Trophoblast cell (in vitro differentiated cells and primary cell): ENCODE results near the gene THBS2.

Experiments
- DNase-seq, 2 donors: peaks; one replicate each; pipeline ENCODE4 v3.0.0-alpha.2; 2016
- H2AFZ ChIP-seq: 2 replicates; pipeline ENCODE4 v1.6.1; 2013; ENCODE audit warnings: low read length, moderate library complexity, mild to moderate bottlenecking; ENCODE audit not compliant: insufficient read depth, poor library complexity
- H2AK5ac ChIP-seq: 2 replicates; pipeline ENCODE4 v1.6.1; 2013; ENCODE audit warnings: mild to moderate bottlenecking, low read length
- H2BK120ac ChIP-seq: 2 replicates; pipeline ENCODE4 v1.6.1; 2013; ENCODE audit warnings: low read length, mild to moderate bottlenecking, moderate library complexity; ENCODE audit not compliant: insufficient read depth, poor library complexity
- H2BK12ac ChIP-seq: 2 replicates; pipeline ENCODE4 v1.6.1; 2013; ENCODE audit warnings: mild to moderate bottlenecking, low read length, moderate library complexity
- H2BK5ac ChIP-seq: 2 replicates; pipeline ENCODE4 v1.6.1; 2013; ENCODE audit warnings: low read length, low read depth, moderate library complexity, mild to moderate bottlenecking; ENCODE audit not compliant: poor library complexity
- H3K14ac ChIP-seq: 2 replicates; pipeline ENCODE4 v1.6.1; 2013; ENCODE audit warnings: mild to moderate bottlenecking, low read length
- H3K18ac ChIP-seq: 2 replicates; pipeline ENCODE4 v1.6.1; 2013; ENCODE audit warnings: mild to moderate bottlenecking, low read length
- H3K23ac ChIP-seq: 2 replicates; pipeline ENCODE4 v1.6.1; 2013; ENCODE audit warnings: low read length
- H3K27ac ChIP-seq: 2 replicates; pipeline ENCODE4 v1.5.1; 2013; ENCODE audit warnings: low read depth, mild to moderate bottlenecking, inconsistent platforms, low read length, moderate library complexity
- H3K27me3 ChIP-seq: 2 replicates; pipeline ENCODE4 v1.6.1; 2013; ENCODE audit warnings: inconsistent platforms, mild to moderate bottlenecking, low read length, moderate library complexity; ENCODE audit not compliant: insufficient read depth
- H3K36me3 ChIP-seq, 2 experiments: 1 replicate in 1 of 2; 2 replicates in 1 of 2; pipeline ENCODE4 v1.6.1; 2013; ENCODE audit warnings: low read length in 2 of 2, mild to moderate bottlenecking in 2 of 2, moderate library complexity in 1 of 2; ENCODE audit not compliant: insufficient read depth in 2 of 2, control insufficient read depth in 1 of 2
- H3K4ac ChIP-seq: 2 replicates; pipeline ENCODE4 v1.6.1; 2013; ENCODE audit warnings: low read depth, mild to moderate bottlenecking, low read length, moderate library complexity
- H3K4me1 ChIP-seq, 2 experiments: 1 replicate in 1 of 2; 2 replicates in 1 of 2; pipeline ENCODE4 v1.6.1; 2013; ENCODE audit warnings: low read length in 2 of 2, mild to moderate bottlenecking in 2 of 2, moderate library complexity in 1 of 2; ENCODE audit not compliant: insufficient read depth in 2 of 2, control insufficient read depth in 1 of 2
- H3K4me2 ChIP-seq: 2 replicates; pipeline ENCODE4 v1.6.1; 2013; ENCODE audit warnings: inconsistent platforms, mild to moderate bottlenecking, low read length, moderate library complexity
- H3K4me3 ChIP-seq: 2 replicates; pipeline ENCODE4 v1.5.1; 2013; ENCODE audit warnings: mild to moderate bottlenecking, low read depth, low read length, inconsistent platforms
- H3K79me1 ChIP-seq: one replicate; pipeline ENCODE4 v1.6.1; 2013; ENCODE audit warnings: low read length
- H3K79me2 ChIP-seq: 2 replicates; pipeline ENCODE4 v1.6.1; 2013; ENCODE audit warnings: low read length, mild to moderate bottlenecking; ENCODE audit not compliant: control insufficient read depth, insufficient read depth, poor library complexity
- H3K9ac ChIP-seq: 2 replicates; pipeline ENCODE4 v1.6.1; 2013; ENCODE audit warnings: mild to moderate bottlenecking, low read length
- H3K9me3 ChIP-seq: 2 replicates; pipeline ENCODE4 v1.6.1; 2013; ENCODE audit warnings: low read depth, mild to moderate bottlenecking, control low read depth, inconsistent platforms, low read length; ENCODE audit not compliant: insufficient read depth
- H4K12ac ChIP-seq: 2 replicates; pipeline ENCODE4 v1.6.1; 2013; ENCODE audit warnings: low read depth, mild to moderate bottlenecking, low read length, moderate library complexity
- H4K8ac ChIP-seq: 2 replicates; pipeline ENCODE4 v1.6.1; 2013; ENCODE audit warnings: low read depth, mild to moderate bottlenecking, low read length, moderate library complexity
- H4K91ac ChIP-seq: one replicate; pipeline ENCODE4 v1.6.1; 2013; ENCODE audit warnings: low read depth, mild to moderate bottlenecking, low read length, moderate library complexity
- WGBS: extraction: QIAGEN DNeasy Blood & Tissue Kit; methylation state at CpG from one replicate; pipeline ENCODE4 v1.1.7; 2013; ENCODE audit warnings: missing lambda C conversion rate; ENCODE audit not compliant: insufficient read length, insufficient coverage; ENCODE audit errors: extremely low coverage; 5-methylcytosine and 5-hydroxymethylcytosine counted together

THBS2 gene

GRCh38 chr6:169292338-169293124 is 38.9 kb upstream of the THBS2 start:
- Histone ChIP-seq H3K23ac (no peak overlapping the region), H2AFZ (no peak overlapping the region), H3K4me2 (no peak overlapping the region), H3K79me1 (no peaks in the 10 kb centered on the region), H3K27ac (no peak overlapping the region), H2BK5ac (no peak overlapping the region), H3K18ac (no peak overlapping the region), H3K4me1 (peaks cover 3 to 4% of the 10 kb centered on the region in 2 experiments), H3K27me3 (no peaks in the 10 kb centered on the region), H4K12ac (no peak overlapping the region), H3K9ac (no peak overlapping the region), H3K79me2 (no peaks in the 10 kb centered on the region), H4K8ac (peak overlapping the region; percentile 34), H3K36me3 (no peaks in the 10 kb centered on the region), H2AK5ac (no peak overlapping the region), H3K14ac (no peak overlapping the region), H2BK12ac (no peak overlapping the region), H3K4me3 (no peak overlapping the region), H3K4ac (no peak overlapping the region), H3K9me3 (peaks cover 3% of the 10 kb centered on the region), H2BK120ac (no peak overlapping the region), H4K91ac (no peak overlapping the region)
- DNase-seq = peak; percentile 53 to 74
- no CpG with 5 or more reads among the region's 11 CpGs for WGBS

- H2BK120ac ChIP-seq = no peak overlapping the region
- no peak overlapping the region for H2BK12ac ChIP-seq
- H2AFZ ChIP-seq = no peak overlapping the region
- no peaks in the 10 kb centered on the region for H3K79me1 ChIP-seq
- no peaks in the 10 kb centered on the region for H3K27me3 ChIP-seq
- peaks cover 3 to 4% of the 10 kb centered on the region in 2 experiments for H3K4me1 ChIP-seq
- H3K4ac ChIP-seq = no peak overlapping the region
- no peak overlapping the region for H3K27ac ChIP-seq
- no peak overlapping the region for H4K12ac ChIP-seq
- no peak overlapping the region for H4K8ac ChIP-seq
- no peaks in the 10 kb centered on the region for H3K36me3 ChIP-seq
- no peak overlapping the region for H3K23ac ChIP-seq
- peak overlapping the region; percentile 27 for H2AK5ac ChIP-seq
- peak; percentile 63 to 67 for DNase-seq
- H3K9ac ChIP-seq = no peak overlapping the region
- H2BK5ac ChIP-seq = no peak overlapping the region
- H3K4me2 ChIP-seq = no peak overlapping the region
- H3K18ac ChIP-seq = no peak overlapping the region
- 100% methylated on average over 4 of the region's 14 CpGs for whole genome bisulfite sequencing
- no peak overlapping the region for H3K14ac ChIP-seq
- H3K9me3 ChIP-seq = peaks cover 5% of the 10 kb centered on the region
- H4K91ac ChIP-seq = peak overlapping the region; percentile 25
- H3K79me2 ChIP-seq = no peaks in the 10 kb centered on the region
- no peak overlapping the region for H3K4me3 ChIP-seq
Observed at GRCh38 chr6:169291646-169292337, 38.1 kb upstream of the THBS2 start.

GRCh38 chr6:169291148-169291547 is 37.5 kb upstream of the THBS2 start:
- H3K4me3 ChIP-seq = no peak overlapping the region
- no peak overlapping the region for H3K14ac ChIP-seq
- H2BK5ac ChIP-seq = no peak overlapping the region
- no peak overlapping the region for H4K91ac ChIP-seq
- no peak overlapping the region for H3K23ac ChIP-seq
- no peak overlapping the region for H3K27ac ChIP-seq
- H3K18ac ChIP-seq = no peak overlapping the region
- H3K9ac ChIP-seq = no peak overlapping the region
- no peak overlapping the region for H2BK120ac ChIP-seq
- no CpG with 5 or more reads among the region's 9 CpGs for WGBS
- H3K79me2 ChIP-seq = no peaks in the 10 kb centered on the region
- H2BK12ac ChIP-seq = peak overlapping the region; percentile 38
- no peak overlapping the region for H4K8ac ChIP-seq
- H3K9me3 ChIP-seq = peaks cover 5% of the 10 kb centered on the region
- no peak overlapping the region for H2AFZ ChIP-seq
- no peaks in the 10 kb centered on the region for H3K36me3 ChIP-seq
- peaks cover 3 to 4% of the 10 kb centered on the region in 2 experiments for H3K4me1 ChIP-seq
- no peak overlapping the region for H3K4ac ChIP-seq
- no peak overlapping the region for H4K12ac ChIP-seq
- DNase-seq = peak in 1 of 2 donors; percentile 45
- no peak overlapping the region for H3K4me2 ChIP-seq
- no peaks in the 10 kb centered on the region for H3K79me1 ChIP-seq
- H3K27me3 ChIP-seq = no peaks in the 10 kb centered on the region
- no peak overlapping the region for H2AK5ac ChIP-seq

- no peak overlapping the region for H3K18ac ChIP-seq
- no peak overlapping the region for H3K14ac ChIP-seq
- no peaks in the 10 kb centered on the region for H3K27me3 ChIP-seq
- no peaks in the 10 kb centered on the region for H3K79me2 ChIP-seq
- H3K9me3 ChIP-seq = peaks cover 5% of the 10 kb centered on the region
- no CpG with 5 or more reads among the region's 18 CpGs for WGBS
- H3K23ac ChIP-seq = no peak overlapping the region
- no peak overlapping the region for H2BK120ac ChIP-seq
- no peak overlapping the region for H4K91ac ChIP-seq
- no peak overlapping the region for H2AFZ ChIP-seq
- H3K4me1 ChIP-seq = peaks cover 3 to 4% of the 10 kb centered on the region in 2 experiments
- H3K4me2 ChIP-seq = no peak overlapping the region
- no peak overlapping the region for H2BK12ac ChIP-seq
- no peak overlapping the region for H2BK5ac ChIP-seq
- no peak overlapping the region for H4K8ac ChIP-seq
- no peak overlapping the region for H4K12ac ChIP-seq
- no peak overlapping the region for H2AK5ac ChIP-seq
- H3K36me3 ChIP-seq = no peaks in the 10 kb centered on the region
- peak overlapping the region; percentile 33 for H3K4me3 ChIP-seq
- DNase-seq = peak; percentile 78 to 79
- no peak overlapping the region for H3K27ac ChIP-seq
- H3K79me1 ChIP-seq = no peaks in the 10 kb centered on the region
- H3K9ac ChIP-seq = no peak overlapping the region
- H3K4ac ChIP-seq = no peak overlapping the region
Observed at GRCh38 chr6:169289619-169290339, 36.1 kb upstream of the THBS2 start.
